Caki2 (cell line): Measurements from ENCODE around the gene HSD11B2. TPM values are rescaled to one million over a fixed set of nuclear protein-coding genes. Genes with fewer than 3 reads are reported as not detected.

Experiments used
- DNase-seq: peaks from one replicate; pipeline ENCODE4 v3.0.0-alpha.2; 2015; ENCODE audit warnings: low read depth
- in situ Hi-C: cut with HindIII; loops from 2 replicates; pipeline ENCODE4 v1.10.0; 2016; ENCODE audit warnings: low sequenced_read_pairs, low pct_unique_long_range_greater_than_20kb, mixed read lengths
- total RNA-seq: library from RNA; depleted of rRNA; stranded (reverse); fragments of >200 nt; shearing (Covaris generic); gene quantifications from 2 replicates; pipeline ENCODE4 v1.2.3, GENCODE V29; 2014; ENCODE audit warnings: low replicate concordance

The HSD11B2 gene
- total RNA-seq, 1 experiment from 2014 or later = not detected

DNA sequence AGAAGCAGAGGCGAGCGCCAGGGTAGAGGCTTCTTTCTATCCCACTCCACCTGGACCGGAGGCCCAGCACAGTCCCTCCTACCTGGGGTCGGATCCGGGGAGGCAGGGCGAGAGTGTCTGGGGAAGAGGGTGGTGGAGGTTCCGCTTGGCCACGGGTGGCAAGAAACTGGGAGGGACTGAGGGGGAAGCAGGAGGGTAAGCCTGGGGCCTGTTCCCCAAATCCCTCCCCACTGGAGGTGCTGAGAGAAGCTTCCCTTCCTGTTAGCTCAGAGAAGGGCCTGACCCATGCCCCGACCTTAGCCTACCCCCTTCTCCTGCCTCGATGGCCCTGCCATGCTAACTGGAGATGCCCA is 35.8 kb upstream of the HSD11B2 start:
- in situ Hi-C loops = no loop called here

DNA sequence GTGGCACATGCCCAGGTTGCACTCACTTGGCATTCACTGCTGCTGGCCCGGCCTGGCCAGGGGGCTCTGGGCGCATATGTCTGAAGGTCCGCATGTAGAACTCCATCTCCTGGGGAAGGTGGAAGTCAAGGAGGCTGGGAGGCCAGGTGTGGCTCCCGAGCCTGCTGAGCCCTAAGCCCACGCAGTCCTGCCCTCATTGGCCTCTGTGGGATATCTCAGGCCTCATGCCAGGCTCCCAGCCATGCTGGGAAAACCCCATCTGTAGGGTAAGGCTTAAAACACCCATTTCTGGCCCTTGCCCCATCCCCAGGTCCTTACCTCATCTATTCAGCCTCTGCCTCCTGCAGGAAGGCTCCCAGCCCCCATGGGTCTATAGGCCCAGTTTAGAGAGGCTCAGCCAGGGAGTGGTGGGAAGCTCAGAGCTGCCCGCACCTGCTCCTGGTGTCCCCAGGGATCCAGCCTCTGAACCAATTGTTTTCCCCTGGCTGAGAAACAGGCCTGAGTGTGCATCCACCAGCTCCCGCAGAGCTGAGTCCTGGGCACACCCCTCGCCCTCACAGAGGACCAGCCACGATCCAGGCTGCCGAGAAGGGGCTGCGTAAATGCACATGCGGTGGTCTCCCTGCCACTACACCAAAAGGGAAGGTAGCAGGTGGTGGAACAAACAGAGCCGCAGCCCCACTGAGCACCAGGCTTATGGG is 35.3 kb upstream of the HSD11B2 start:
- in situ Hi-C loops = no loop called here
- DNase-seq = no peak

More for the DNA sequence above, 35.8 kb upstream of the HSD11B2 start:
- DNase-seq = no peak

DNA sequence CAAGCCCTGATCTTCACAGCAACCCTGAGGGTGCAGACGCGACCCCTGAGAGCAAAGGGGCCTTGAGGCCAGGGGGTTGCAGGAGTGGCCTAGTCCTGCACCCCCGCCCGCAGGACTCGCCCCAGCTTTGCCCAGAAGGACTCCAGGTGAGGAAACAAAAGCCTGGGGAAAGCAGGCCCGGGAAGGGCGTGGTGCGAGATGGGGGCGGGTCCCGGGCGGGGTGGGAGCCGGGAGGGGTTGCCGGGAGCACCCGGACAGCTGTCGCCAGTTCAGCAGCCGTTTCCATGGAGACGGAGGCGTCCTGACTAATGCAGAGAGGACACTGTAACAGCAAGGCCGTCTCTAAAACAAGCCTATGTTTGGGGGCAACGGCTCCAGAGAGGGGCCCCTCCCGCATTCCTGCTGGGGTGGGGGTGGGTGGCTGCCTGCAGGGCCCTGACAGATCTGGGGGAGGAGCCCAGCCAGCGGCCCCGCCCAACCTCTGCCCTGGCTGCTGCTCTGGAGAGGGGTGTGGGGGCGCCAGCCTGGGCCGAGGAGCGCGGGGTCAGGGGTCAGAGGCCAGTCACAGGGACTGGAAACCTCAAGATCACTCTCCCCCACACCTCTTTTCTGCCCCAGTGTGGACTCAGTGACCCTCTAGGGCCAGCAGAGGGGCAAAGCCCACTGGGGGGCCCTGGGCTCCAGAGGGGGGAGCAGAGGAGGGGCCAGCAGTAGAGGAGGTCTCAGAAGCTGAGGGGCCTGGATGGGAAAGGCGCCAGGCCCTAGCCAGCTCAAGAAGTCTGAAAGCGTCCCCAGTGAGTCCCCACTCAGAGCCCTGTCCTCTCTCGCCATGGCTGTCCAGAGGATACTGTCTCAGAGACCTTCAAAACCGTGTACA is 34.5 kb upstream of the HSD11B2 start:
- peak; percentile 96 for DNase-seq
- in situ Hi-C loops = no loop called here

DNA sequence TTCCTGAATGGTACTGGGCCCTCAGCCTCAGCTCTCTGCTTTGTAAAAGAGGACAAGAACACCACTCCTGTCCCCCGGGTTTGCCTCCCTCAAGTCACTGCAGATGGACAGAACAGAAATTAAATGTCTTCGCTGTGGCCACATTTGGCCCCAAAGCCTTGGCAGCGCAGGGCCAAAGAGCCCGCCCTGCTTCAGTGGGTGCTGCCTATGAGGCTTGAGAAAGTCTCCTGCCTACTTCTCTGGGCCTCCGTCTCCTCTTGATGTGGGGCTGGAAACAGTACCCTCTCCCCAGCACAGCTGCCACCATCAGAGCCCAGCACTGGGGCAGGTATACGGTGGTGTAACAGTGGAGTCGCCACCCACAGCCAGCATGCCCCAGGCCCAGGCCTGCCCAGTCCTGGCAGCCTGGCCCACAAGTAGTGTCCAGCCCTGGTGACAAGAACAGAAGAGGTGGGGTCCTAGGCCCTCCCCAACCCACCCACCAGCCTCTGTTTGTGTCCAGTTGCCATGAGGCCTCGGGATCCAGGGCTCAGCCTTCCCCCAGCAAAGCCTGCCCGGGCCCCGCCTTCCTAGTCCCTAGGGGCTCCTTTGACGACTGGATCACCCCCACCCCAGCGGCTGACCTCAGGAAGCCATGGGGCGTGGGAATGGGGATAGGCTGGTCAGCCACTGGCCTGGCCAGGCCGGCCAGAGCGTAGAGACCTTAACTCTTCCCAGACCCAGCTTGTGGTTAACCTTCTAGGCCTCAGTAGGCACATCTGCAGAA is 33.7 kb upstream of the HSD11B2 start:
- DNase-seq = no peak
- in situ Hi-C loops = no loop called here

DNA sequence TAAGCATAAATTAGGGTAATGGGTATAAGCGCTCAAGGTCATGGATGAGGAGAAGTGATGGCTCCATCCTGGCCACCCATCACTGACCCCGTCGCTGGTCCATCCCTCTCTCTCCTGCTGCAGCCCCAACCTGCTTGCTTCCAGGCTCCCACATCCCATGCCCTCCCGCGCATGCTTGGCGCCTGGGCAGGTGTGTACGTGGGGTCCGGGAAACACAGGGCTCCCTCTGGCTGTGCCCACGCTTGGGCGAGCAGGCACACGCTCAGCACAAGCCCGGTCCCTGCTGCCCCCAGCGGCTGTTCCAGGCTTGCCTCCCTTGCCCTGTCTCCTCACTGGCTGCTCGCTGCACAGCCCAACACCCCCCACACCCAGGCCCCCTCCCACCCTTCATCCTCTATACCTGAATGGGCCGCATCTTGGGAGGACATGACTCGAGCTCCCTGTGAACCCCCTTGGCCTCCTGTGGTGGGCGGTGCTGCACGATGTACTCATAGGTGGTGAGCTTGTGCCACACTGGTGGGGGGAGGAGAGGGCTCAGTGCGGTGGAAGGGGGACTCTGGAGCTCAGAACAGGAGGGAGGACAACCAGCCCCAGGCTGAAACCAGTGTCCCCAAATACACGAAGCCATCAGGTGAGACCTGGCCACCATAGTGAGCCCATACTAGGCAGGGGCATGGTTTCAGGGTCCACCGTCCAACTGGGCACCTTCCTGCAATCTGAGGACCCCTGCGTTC is 32.9 kb upstream of the HSD11B2 start:
- no peak for DNase-seq
- in situ Hi-C loops = no loop called here

DNA sequence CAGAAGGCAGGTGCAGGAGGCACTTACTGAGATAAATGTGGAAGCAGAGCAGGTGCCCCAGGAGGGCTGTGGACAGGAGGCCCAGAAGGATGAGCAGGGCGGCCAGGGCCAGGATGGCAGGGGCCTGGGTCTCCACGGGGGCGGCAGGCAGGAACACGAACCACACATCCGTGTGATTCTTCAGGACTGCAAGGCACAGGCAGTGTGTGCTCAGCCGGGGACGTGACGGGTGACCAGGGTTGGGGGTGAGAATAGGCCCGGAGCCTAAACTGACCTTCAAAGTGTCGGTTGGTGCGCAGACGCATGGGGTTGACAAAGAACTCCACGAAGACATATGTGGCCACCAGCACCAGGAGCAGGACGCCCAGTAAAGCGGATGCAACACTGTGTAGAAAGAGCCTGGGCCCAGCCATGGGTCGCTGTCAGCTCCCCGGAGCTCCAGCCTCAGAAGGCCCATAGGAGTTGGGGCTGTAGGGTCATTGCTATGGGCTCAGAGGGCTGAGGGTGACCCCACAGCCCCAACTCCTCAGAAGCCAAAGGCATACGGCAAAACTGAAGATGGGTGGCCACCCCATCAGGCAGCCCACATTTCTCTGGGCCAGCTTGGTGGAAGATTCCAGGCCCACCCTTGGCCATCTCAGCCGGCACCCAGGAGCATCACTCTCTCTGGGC is 32.2 kb upstream of the HSD11B2 start:
- no peak for DNase-seq

DNA sequence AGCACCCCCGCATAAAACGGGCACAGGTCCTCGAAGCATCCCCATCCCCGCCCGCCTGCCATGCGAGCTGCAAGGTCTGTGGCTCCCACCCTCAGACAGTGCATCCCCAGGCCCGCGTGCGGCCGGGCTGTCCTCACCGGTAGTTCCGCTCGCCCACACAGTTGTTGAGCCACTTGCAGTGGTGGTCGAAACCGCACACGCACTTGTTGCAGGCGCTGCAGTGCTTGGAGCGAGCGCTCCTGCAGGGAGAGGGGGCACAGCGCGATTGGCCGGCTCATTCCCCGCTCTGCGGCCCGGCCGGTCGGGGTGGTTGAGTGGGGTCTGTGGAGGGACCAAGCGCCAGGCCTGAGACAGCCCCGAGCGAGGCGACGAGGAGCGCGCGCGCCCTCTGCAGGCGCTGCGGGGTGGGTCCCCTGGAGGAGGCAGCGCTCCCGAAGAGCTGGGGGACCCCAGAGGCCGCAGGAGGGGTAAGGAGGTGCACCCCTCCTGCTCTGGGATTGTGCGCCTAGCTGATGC is 31.6 kb upstream of the HSD11B2 start:
- in situ Hi-C loops = no loop called here

More for the DNA sequence above, 32.2 kb upstream of the HSD11B2 start:
- in situ Hi-C loops = no loop called here

DNA sequence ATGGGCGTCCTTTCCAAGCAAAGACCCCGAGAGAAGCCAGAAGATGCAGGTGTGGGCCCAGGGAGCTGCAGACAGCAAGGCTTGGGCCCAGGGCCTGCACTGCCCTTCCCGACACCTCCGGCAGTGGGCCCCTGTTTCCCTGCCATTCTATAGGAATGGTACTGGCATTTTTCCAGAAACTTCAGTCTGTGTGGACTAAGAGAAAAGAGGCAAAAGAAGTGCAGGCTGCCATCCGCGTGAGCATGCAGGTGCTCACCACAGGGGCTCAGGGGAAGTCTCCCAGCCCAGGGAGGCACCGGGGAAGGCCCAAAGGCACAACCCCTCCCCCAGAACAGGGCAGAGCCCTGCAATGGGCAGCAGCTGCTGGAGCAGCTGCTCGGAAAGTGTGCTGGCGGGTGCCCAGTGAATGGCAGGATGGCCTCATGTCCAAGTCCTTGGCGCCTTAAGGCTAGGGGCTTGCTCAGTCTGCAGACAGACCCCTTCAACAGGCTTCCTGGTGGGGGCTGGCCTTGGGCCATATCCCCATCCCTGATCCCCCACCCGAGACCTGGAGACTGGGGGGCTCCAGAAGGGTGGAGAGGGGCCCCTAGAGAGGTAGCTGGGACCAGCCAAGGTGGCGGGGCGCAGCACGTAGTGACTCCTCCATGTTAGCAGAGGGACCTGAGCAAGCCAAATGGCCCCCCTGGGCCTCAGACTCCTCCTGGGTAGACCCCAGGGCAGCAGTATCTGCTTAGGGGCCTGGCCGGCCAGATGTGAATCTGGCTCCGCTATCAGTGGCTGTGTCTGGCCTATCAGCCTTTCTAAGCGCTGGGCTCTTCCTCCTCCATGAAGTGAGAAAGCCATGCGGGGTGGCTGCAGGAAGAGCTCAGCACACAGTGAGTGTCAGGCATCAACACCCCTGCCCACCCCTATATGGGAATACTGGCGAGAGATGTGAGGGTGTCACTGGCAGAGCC is 30.9 kb upstream of the HSD11B2 start:
- DNase-seq = no peak
- in situ Hi-C loops = no loop called here

More for the DNA sequence above, 31.6 kb upstream of the HSD11B2 start:
- no peak for DNase-seq

DNA sequence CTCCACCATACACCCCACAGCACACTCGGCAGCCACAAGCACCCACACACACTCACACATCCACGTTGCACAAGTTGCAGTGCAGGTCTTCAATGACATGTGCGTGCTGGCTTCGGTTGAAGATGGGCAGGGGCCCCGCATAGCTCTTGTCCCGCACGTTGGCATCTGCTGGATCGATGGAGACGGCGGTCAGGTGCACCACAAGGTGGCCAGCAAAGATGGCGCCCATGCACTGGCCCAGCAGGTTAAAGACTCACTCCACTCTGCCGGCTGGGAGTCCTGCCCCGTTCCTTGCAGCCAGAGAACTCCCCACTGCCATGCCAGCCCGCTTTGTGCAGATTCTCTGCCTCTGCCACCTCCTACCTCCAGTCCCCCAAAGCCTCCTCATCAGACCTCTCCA is 30.0 kb upstream of the HSD11B2 start:
- in situ Hi-C loops = no loop called here
- no peak for DNase-seq

DNA sequence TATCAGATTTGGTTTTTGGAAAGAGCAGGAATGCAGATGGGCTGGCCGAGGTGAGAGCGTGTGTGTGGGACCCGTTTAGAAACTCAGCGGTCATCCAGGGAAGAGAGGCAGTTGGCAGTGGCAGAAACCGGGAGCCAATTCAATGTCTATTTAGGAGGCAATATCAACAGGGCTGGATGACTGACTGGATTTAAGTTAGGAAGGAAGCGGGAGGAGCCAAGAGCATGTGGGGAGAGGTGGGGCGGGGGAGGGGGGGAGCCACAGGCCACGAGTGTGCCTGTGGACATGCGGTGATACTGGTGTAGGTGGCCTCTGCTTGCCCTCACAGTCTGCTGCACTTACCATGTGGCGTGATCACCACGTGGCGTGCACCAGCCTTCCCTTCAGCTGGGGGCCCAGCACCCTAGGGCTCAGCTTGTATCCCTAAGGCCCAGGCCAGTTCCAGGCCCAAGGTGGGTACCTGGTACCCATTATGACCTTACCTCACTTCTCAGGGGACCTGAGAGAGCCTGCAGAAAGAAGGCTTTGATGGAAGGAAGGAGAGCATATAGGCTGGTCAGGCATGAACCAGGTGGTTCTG is 26.9 kb upstream of the HSD11B2 start:
- in situ Hi-C loops = no loop called here
- DNase-seq = no peak

DNA sequence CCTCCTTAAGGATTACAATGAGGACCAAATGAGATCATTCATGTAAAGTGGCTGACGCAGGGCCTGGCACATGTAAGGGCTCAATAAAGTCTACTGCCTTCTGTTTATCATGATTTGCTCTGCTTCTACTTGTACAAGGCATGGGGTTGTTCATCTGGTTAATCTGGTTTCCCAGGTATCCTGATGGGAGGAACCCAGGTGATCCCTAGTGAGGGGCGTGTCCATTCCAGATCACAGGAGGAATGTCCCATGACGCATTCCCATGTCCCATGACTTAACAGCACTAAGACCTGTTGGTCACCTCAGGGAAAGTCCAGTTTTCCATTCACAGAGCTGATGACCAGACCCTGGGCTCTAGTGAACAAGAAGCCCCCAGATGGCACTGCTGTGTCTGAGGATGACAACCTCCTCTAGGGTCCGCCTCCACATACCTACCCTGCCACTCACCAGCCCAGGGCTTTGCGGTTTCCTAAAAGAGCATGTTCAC is 26.1 kb upstream of the HSD11B2 start:
- DNase-seq = no peak
- in situ Hi-C loops = no loop called here

DNA sequence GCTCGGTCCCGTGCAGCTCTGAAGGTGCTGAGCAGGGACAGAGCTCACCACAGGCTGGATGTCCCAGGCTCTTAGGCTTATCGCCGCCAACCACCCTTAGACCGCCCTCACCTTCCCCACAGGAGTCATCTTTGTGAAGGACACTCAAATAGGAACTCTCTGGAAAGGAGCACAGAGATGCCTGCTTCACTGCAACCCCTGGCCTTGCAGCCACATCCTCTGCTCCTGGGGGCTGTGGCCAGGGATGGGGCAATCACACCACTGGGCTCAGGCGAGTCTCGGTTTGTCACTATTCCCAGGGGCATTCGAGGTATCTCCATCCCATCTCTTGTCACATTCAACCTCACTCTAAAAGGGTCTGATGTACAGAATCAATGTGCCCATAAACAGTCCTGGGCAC is 25.6 kb upstream of the HSD11B2 start:
- in situ Hi-C loops = no loop called here
- no peak for DNase-seq

DNA sequence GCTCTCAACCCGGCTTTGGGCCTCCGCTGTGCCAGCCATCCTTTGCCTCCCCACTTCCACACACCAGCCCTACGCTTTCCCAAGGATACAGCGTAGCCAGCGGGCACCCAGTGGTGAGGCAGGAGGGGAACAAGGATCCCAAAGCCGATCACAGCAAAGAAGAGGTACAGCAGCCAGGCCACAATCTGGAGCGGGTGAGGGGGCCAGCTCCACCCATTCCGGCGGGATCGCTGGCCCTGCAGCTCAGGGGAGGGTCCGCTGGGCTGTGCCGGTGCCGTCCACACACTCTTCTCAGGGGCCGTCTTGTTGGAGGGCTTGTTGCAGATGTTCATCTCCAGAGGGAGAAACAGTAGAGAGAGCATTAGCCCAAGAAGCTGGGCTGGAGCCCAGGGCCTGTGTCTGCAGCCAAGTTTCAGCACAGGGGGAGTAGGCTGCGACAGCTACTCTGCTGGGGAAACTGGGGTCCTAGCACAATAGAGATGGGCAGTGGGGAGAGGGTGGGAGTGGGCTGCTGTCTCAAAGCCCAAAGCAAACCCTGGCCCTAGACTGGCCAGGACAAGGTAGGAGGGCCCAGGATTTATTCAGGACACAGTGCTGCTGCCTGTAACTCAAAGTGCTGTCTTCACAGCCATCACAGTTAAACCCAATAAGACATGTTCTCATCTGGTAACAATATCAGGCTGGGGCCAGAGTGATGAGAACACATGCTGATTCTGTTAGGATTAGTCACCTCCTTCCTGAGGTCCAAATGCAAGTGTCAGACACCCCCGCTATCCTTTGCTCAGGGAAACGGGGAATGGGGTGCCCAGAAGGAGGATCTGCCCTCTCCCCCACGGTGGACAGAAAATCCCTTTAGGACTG is 24.6 kb upstream of the HSD11B2 start:
- DNase-seq = no peak
- in situ Hi-C loops = no loop called here

DNA sequence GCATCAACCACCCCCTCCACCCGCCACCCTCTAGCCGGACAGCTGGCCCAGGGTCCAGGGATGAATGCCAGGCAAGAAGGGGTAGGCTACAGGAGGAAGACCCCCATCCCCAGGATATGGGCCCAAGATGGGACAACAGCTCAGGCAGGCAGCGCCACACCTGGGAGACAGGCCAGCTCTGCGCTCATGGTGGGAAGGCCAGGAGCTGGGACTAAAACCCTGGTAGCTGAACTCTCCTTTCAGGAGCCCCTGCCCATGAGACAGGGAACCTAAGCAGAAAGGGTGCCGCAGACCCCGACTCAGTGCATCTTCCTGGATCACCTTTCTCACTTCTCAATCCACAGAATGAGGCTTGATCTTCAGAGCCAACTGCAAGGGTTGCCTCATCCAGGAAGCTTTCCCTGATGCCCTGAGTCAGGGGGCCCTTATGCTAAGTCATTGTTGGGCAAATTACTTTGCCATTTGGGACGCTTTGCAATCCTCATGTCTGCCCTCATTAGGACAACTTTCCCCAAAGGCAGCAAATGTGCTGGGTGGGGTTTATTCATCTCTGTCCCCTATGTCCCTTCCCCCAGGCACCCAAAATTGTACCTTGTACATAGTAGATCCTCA is 23.6 kb upstream of the HSD11B2 start:
- no peak for DNase-seq
- in situ Hi-C loops = no loop called here
